SU-DHL-6 (cell line): ENCODE data around the gene CACNA1B.

ENCODE experiments used
- CTCF ChIP-seq: fragments of 200-600 bp; sonication (generic); IDR thresholded peaks from one replicate; pipeline ENCODE4 v1.5.1; 2017; ENCODE audit warnings: antibody characterized with exemption, mild to moderate bottlenecking, low read length, moderate library complexity; ENCODE audit not compliant: insufficient read depth, poor library complexity, severe bottlenecking
- EZH2phosphoT487 ChIP-seq: fragments of 200-600 bp; sonication (generic), shearing (Covaris generic); conservative IDR thresholded peaks from 2 replicates; pipeline ENCODE4 v1.6.1; 2018; ENCODE audit warnings: mild to moderate bottlenecking, antibody characterized with exemption, low read length, moderate library complexity, mixed read lengths

- TF ChIP-seq CTCF (no peak), EZH2phosphoT487 (no peak)
Observed at GRCh38 chr9:138010861-138011260, 133.3 kb downstream of the CACNA1B start.
